Smooth muscle cell (in vitro differentiated cells): ENCODE measurements around the gene PABPN1L. TPM values are rescaled to one million over a fixed set of nuclear protein-coding genes. Genes with fewer than 3 reads are reported as not detected.

Experiments
- DNase-seq: peaks from one replicate; lab custom pipeline; 2025; ENCODE audit not compliant: unreplicated experiment; lab: John Stamatoyannopoulos, UW
- H2AFZ ChIP-seq: fragments of 200-600 bp; sonication (generic); 2 replicates; pipeline ENCODE4 v1.6.0; 2016; ENCODE audit warnings: antibody characterized with exemption, low read depth, mild to moderate bottlenecking
- H3F3A ChIP-seq: fragments of 200-600 bp; sonication (generic); 2 replicates; pipeline ENCODE4 v1.6.0; 2017; ENCODE audit warnings: antibody characterized with exemption, low read depth
- H3K27ac ChIP-seq: fragments of 200-600 bp; sonication (generic); 2 replicates; pipeline ENCODE4 v1.5.1; 2016; ENCODE audit warnings: low read depth, mild to moderate bottlenecking
- H3K27me3 ChIP-seq: fragments of 200-600 bp; sonication (generic); 2 replicates; pipeline ENCODE4 v1.6.1; 2016; ENCODE audit warnings: low read depth, mild to moderate bottlenecking
- H3K36me3 ChIP-seq: fragments of 200-600 bp; sonication (generic); 2 replicates; pipeline ENCODE4 v1.5.1; 2016; ENCODE audit warnings: low read depth
- H3K4me1 ChIP-seq: fragments of 200-600 bp; sonication (generic); 2 replicates; pipeline ENCODE4 v1.5.1; 2016; ENCODE audit warnings: low read depth
- H3K4me2 ChIP-seq: fragments of 200-600 bp; sonication (generic); 2 replicates; pipeline ENCODE4 v1.6.0; 2016; ENCODE audit warnings: mild to moderate bottlenecking
- H3K4me3 ChIP-seq: fragments of 200-600 bp; sonication (generic); 2 replicates; pipeline ENCODE4 v1.5.1; 2016; ENCODE audit warnings: mild to moderate bottlenecking
- H3K79me2 ChIP-seq: fragments of 200-600 bp; sonication (generic); 2 replicates; pipeline ENCODE4 v1.6.0; 2016; ENCODE audit warnings: low read depth, mild to moderate bottlenecking
- H3K9ac ChIP-seq: fragments of 200-600 bp; sonication (generic); 2 replicates; pipeline ENCODE4 v1.6.0; 2016; ENCODE audit warnings: low read depth
- H3K9me3 ChIP-seq: fragments of 200-600 bp; sonication (generic); replicated peaks from 2 replicates; pipeline ENCODE4 v1.5.1; 2016; ENCODE audit warnings: low read depth
- H4K20me1 ChIP-seq: fragments of 200-600 bp; sonication (generic); 2 replicates; pipeline ENCODE4 v1.6.0; 2016; ENCODE audit warnings: low read depth
- CTCF ChIP-seq: fragments of 200-600 bp; sonication (generic); IDR thresholded peaks from 2 replicates; pipeline ENCODE4 v1.5.1; 2017; ENCODE audit warnings: borderline replicate concordance, mild to moderate bottlenecking, antibody characterized with exemption; ENCODE audit not compliant: insufficient read depth, poor library complexity, severe bottlenecking
- WGBS: methylation state at CpG from one replicate; pipeline ENCODE4 v1.1.7; 2016; ENCODE audit warnings: low lambda C conversion rate; 5-methylcytosine and 5-hydroxymethylcytosine counted together
- polyA plus RNA-seq: library from polyadenylated mRNA; unstranded; fragments of >200 nt; fragmentation: Nextera tagmentation; extraction: Ambion mirVana; gene quantifications from 2 replicates; pipeline ENCODE4 v1.2.1, GENCODE V29; 2016
- total RNA-seq: library from RNA; depleted of rRNA; stranded (reverse); fragments of >200 nt; gene quantifications from 2 replicates; pipeline ENCODE4 v1.2.3, GENCODE V29; 2014

Gene PABPN1L
- total and polyA plus RNA-seq, 2 experiments from 2014 or later: not detected

GRCh38 chr16:88862968-88863367 lies 3.5 kb downstream of the PABPN1L start:
- Histone ChIP-seq H3K36me3 (no peaks in the 10 kb centered on the region), H4K20me1 (peaks cover 3% of the 10 kb centered on the region), H3K4me2 (no peak overlapping the region), H3K27me3 (no peaks in the 10 kb centered on the region), H3F3A (no peaks in the 10 kb centered on the region), H3K79me2 (peaks cover 7% of the 10 kb centered on the region), H3K9me3 (no peaks in the 10 kb centered on the region), H3K4me3 (no peak overlapping the region), H3K27ac (no peak overlapping the region), H3K9ac (no peak overlapping the region), H2AFZ (no peak overlapping the region), H3K4me1 (peaks cover 2% of the 10 kb centered on the region)
- TF ChIP-seq CTCF: no peak
- DNase-seq: no peak
- WGBS: 98% methylated on average over 25 of the region's 25 CpGs

GRCh38 chr16:88861359-88861758 lies 5.1 kb downstream of the PABPN1L start:
- Histone ChIP-seq H3K4me2 (no peak overlapping the region), H3K36me3 (no peaks in the 10 kb centered on the region), H3K27me3 (no peaks in the 10 kb centered on the region), H3K27ac (no peak overlapping the region), H3K4me1 (peaks cover 3% of the 10 kb centered on the region), H3K79me2 (peaks cover 8% of the 10 kb centered on the region), H3K4me3 (no peak overlapping the region), H4K20me1 (peaks cover 4% of the 10 kb centered on the region), H2AFZ (no peak overlapping the region), H3K9ac (no peak overlapping the region), H3K9me3 (no peaks in the 10 kb centered on the region), H3F3A (no peaks in the 10 kb centered on the region)
- no peak for TF ChIP-seq CTCF
- DNase-seq: no peak
- 96% methylated on average over 19 of the region's 19 CpGs for WGBS

GRCh38 chr16:88859381-88860091 lies 6.9 kb downstream of the PABPN1L start:
- Histone ChIP-seq H3K9me3 (no peaks in the 10 kb centered on the region), H3K4me1 (peaks cover 3% of the 10 kb centered on the region), H2AFZ (no peak overlapping the region), H3K27ac (no peak overlapping the region), H3K9ac (no peak overlapping the region), H3K36me3 (no peaks in the 10 kb centered on the region), H4K20me1 (peaks cover 19% of the 10 kb centered on the region), H3K27me3 (no peaks in the 10 kb centered on the region), H3F3A (no peaks in the 10 kb centered on the region), H3K4me3 (no peak overlapping the region), H3K79me2 (peaks cover 20% of the 10 kb centered on the region), H3K4me2 (no peak overlapping the region)
- no peak for DNase-seq
- TF ChIP-seq CTCF: no peak
- WGBS: 97% methylated on average over 20 of the region's 20 CpGs
